Smooth muscle cell (in vitro differentiated cells): ENCODE data around the gene SH3PXD2A. TPM values are rescaled to one million over a fixed set of nuclear protein-coding genes. Genes with fewer than 3 reads are reported as not detected.

Experiments
- DNase-seq: peaks from one replicate; lab custom pipeline; 2025; ENCODE audit not compliant: unreplicated experiment; lab: John Stamatoyannopoulos, UW
- H2AFZ ChIP-seq: fragments of 200-600 bp; sonication (generic); 2 replicates; pipeline ENCODE4 v1.6.0; 2016; ENCODE audit warnings: antibody characterized with exemption, low read depth, mild to moderate bottlenecking
- H3F3A ChIP-seq: fragments of 200-600 bp; sonication (generic); 2 replicates; pipeline ENCODE4 v1.6.0; 2017; ENCODE audit warnings: antibody characterized with exemption, low read depth
- H3K27ac ChIP-seq: fragments of 200-600 bp; sonication (generic); 2 replicates; pipeline ENCODE4 v1.5.1; 2016; ENCODE audit warnings: low read depth, mild to moderate bottlenecking
- H3K27me3 ChIP-seq: fragments of 200-600 bp; sonication (generic); 2 replicates; pipeline ENCODE4 v1.6.1; 2016; ENCODE audit warnings: low read depth, mild to moderate bottlenecking
- H3K36me3 ChIP-seq: fragments of 200-600 bp; sonication (generic); 2 replicates; pipeline ENCODE4 v1.5.1; 2016; ENCODE audit warnings: low read depth
- H3K4me1 ChIP-seq: fragments of 200-600 bp; sonication (generic); 2 replicates; pipeline ENCODE4 v1.5.1; 2016; ENCODE audit warnings: low read depth
- H3K4me2 ChIP-seq: fragments of 200-600 bp; sonication (generic); 2 replicates; pipeline ENCODE4 v1.6.0; 2016; ENCODE audit warnings: mild to moderate bottlenecking
- H3K4me3 ChIP-seq: fragments of 200-600 bp; sonication (generic); 2 replicates; pipeline ENCODE4 v1.5.1; 2016; ENCODE audit warnings: mild to moderate bottlenecking
- H3K79me2 ChIP-seq: fragments of 200-600 bp; sonication (generic); 2 replicates; pipeline ENCODE4 v1.6.0; 2016; ENCODE audit warnings: low read depth, mild to moderate bottlenecking
- H3K9ac ChIP-seq: fragments of 200-600 bp; sonication (generic); 2 replicates; pipeline ENCODE4 v1.6.0; 2016; ENCODE audit warnings: low read depth
- H3K9me3 ChIP-seq: fragments of 200-600 bp; sonication (generic); replicated peaks from 2 replicates; pipeline ENCODE4 v1.5.1; 2016; ENCODE audit warnings: low read depth
- H4K20me1 ChIP-seq: fragments of 200-600 bp; sonication (generic); 2 replicates; pipeline ENCODE4 v1.6.0; 2016; ENCODE audit warnings: low read depth
- CTCF ChIP-seq: fragments of 200-600 bp; sonication (generic); IDR thresholded peaks from 2 replicates; pipeline ENCODE4 v1.5.1; 2017; ENCODE audit warnings: borderline replicate concordance, mild to moderate bottlenecking, antibody characterized with exemption; ENCODE audit not compliant: insufficient read depth, poor library complexity, severe bottlenecking
- WGBS: methylation state at CpG from one replicate; pipeline ENCODE4 v1.1.7; 2016; ENCODE audit warnings: low lambda C conversion rate; 5-methylcytosine and 5-hydroxymethylcytosine counted together
- polyA plus RNA-seq: library from polyadenylated mRNA; unstranded; fragments of >200 nt; fragmentation: Nextera tagmentation; extraction: Ambion mirVana; gene quantifications from 2 replicates; pipeline ENCODE4 v1.2.1, GENCODE V29; 2016
- total RNA-seq: library from RNA; depleted of rRNA; stranded (reverse); fragments of >200 nt; gene quantifications from 2 replicates; pipeline ENCODE4 v1.2.3, GENCODE V29; 2014

Gene SH3PXD2A
- total and polyA plus RNA-seq, 2 experiments from 2014 or later = 30.1 to 37.9 TPM

- no peak for DNase-seq
- no peaks in the 10 kb centered on the region for H3K27me3 ChIP-seq
- TF ChIP-seq CTCF = no peak
- peak overlapping the region; percentile 22 for H3K9ac ChIP-seq
- no peak overlapping the region for H3K4me3 ChIP-seq
- no peaks in the 10 kb centered on the region for H3K79me2 ChIP-seq
- H3K4me2 ChIP-seq = no peak overlapping the region
- peaks cover 11% of the 10 kb centered on the region for H4K20me1 ChIP-seq
- H3K27ac ChIP-seq = peak overlapping the region; percentile 78
- H2AFZ ChIP-seq = no peak overlapping the region
- no peaks in the 10 kb centered on the region for H3K9me3 ChIP-seq
- H3K4me1 ChIP-seq = peaks cover 6% of the 10 kb centered on the region
- H3K36me3 ChIP-seq = peaks cover 7% of the 10 kb centered on the region
- 91% methylated on average over 15 of the region's 15 CpGs for WGBS
- H3F3A ChIP-seq = peaks cover 11% of the 10 kb centered on the region
These were observed 234.2 kb downstream of the SH3PXD2A start for GRCh38 chr10:103620891-103621782.

- WGBS = 93% methylated on average over 6 of the region's 7 CpGs
- peak overlapping the region; percentile 22 for H3K9ac ChIP-seq
These were observed 235.0 kb downstream of the SH3PXD2A start for GRCh38 chr10:103620352-103620740.

GRCh38 chr10:103619424-103620351 is 235.7 kb downstream of the SH3PXD2A start:
- no peak overlapping the region for H2AFZ ChIP-seq
- H4K20me1 ChIP-seq = peaks cover 3% of the 10 kb centered on the region
- H3K79me2 ChIP-seq = no peaks in the 10 kb centered on the region
- TF ChIP-seq CTCF = no peak
- H3K27me3 ChIP-seq = no peaks in the 10 kb centered on the region
- no peaks in the 10 kb centered on the region for H3K9me3 ChIP-seq
- H3K27ac ChIP-seq = peak overlapping the region; percentile 78
- DNase-seq = no peak
- peaks cover 11% of the 10 kb centered on the region for H3F3A ChIP-seq
- 79% methylated on average over 22 of the region's 22 CpGs for WGBS
- H3K36me3 ChIP-seq = peaks cover 7% of the 10 kb centered on the region
- no peak overlapping the region for H3K9ac ChIP-seq
- no peak overlapping the region for H3K4me3 ChIP-seq
- H3K4me1 ChIP-seq = peaks cover 11% of the 10 kb centered on the region
- peak overlapping the region; percentile 74 for H3K4me2 ChIP-seq

More at GRCh38 chr10:103620352-103620740, 235.0 kb downstream of the SH3PXD2A start:
- Histone ChIP-seq H3K4me2 (no peak overlapping the region), H3K9me3 (no peaks in the 10 kb centered on the region), H3F3A (peaks cover 11% of the 10 kb centered on the region), H3K27ac (peak overlapping the region; percentile 78), H3K79me2 (no peaks in the 10 kb centered on the region), H4K20me1 (peaks cover 9% of the 10 kb centered on the region), H3K27me3 (no peaks in the 10 kb centered on the region), H3K4me3 (no peak overlapping the region), H3K36me3 (peaks cover 7% of the 10 kb centered on the region), H3K4me1 (peaks cover 6% of the 10 kb centered on the region), H2AFZ (no peak overlapping the region)
- DNase-seq = no peak
- no peak for TF ChIP-seq CTCF
